DLD1 (cell line): ENCODE data around the gene SELPLG.
"Not testable (repeated sequence)": the region's sequence is repeated elsewhere in the genome, so short reads cannot be mapped to it uniquely, and the experiment has no call there.

Experiments
- in situ Hi-C: cut with HindIII; loops from 2 replicates; pipeline ENCODE4 v1.10.0; 2017; ENCODE audit warnings: low sequenced_read_pairs

SELPLG gene

GRCh38 chr12:108575199-108575912, 58.3 kb downstream of the SELPLG start:
- in situ Hi-C loops, result no loop called here

GRCh38 chr12:108574276-108574675, 59.4 kb downstream of the SELPLG start:
- in situ Hi-C loops, result not testable (repeated sequence)

- in situ Hi-C loops, result no loop called here
Measured at GRCh38 chr12:108573317-108573716, 60.4 kb downstream of the SELPLG start.

- in situ Hi-C loops, result no loop called here
Measured at GRCh38 chr12:108572166-108572790, 61.4 kb downstream of the SELPLG start.
